HG02840 (cell line): ENCODE measurements around the gene PTPRN2.
"Not testable (repeated sequence)": the region's sequence is repeated elsewhere in the genome, so short reads cannot be mapped to it uniquely, and the experiment has no call there.

ENCODE experiments used
- ATAC-seq: cut with Tn5 transposase; IDR thresholded peaks from one replicate; pipeline ENCODE4 v1.9.1; 2021; ENCODE audit warnings: mild to moderate bottlenecking, moderate library complexity, moderate number of reproducible peaks; ENCODE audit not compliant: unreplicated experiment, low FRiP score

PTPRN2 gene

DNA sequence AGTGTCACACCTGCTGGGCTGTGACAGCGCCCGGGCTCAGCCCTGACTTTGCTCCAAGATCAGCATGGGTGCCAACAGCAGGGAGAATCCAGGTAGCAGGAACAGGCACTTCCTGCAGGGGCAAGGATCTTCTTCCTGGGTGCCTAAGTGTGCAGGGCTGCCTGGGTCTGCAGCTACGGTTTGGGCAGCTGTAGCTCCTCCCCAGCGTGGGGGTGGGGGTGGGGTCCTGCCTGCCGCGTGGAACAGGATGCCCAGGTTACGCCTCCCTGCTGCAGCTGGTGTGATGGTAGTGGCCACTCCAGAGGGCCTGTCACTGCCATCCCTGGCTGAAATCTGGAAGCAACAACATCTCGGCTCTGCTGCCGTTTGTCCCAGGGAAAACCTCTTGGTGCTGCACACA is 981.5 kb downstream of the PTPRN2 start:
- no peak for ATAC-seq

DNA sequence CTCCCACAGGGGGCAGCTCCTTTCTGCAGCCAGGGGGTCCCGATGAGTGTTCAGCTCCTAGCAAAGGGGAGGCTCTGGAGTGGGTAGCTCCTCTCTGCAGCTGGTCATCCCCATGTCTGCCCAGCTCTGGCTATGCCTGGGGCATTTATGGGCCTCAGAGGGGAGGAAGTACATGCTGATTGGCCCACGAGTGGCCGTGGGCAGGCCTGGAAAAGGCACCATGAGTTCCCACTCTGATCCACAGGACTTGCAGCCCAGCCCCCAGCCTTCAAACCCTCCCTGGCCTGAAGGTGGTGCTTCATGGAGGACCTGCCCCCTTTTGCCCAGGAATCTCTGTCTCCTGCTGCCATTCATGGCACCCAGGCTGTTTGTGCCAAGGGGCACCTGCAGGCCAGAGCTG is 982.0 kb downstream of the PTPRN2 start:
- no peak for ATAC-seq

DNA sequence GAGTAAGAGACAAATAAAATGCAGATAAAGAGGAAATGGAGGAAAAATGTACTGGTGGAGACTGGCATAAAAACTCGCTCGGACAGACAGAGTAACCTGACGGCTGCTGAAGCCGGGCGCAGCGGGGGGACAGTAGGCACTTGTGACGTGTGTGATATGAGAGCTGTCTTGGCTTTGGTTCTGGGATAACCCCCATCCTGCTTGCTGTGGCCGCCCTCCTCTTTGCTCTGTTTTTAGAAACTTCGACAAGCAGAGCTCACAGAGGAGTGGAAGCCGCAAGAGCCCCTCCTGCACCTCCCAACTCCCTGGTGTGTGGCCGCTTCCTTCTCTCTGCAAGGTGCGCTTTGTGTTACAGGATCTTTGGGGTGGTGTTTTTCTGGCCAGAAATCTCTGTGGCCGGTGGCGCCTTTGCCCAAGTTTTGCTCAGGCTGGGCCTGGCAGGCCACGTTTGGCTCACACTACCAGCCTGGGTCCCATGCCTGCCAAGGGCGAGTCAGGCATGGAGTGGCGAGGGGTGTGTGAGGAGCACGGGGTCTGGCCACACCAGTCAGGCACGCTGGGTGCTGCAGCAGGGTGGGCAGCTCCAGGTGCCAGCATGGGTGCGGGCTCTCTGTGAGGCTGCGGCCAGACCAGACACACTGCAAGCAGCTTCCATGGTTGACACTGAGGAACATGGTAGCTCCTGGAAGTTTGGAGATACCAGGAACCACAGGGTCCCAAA is 982.8 kb downstream of the PTPRN2 start:
- no peak for ATAC-seq

DNA sequence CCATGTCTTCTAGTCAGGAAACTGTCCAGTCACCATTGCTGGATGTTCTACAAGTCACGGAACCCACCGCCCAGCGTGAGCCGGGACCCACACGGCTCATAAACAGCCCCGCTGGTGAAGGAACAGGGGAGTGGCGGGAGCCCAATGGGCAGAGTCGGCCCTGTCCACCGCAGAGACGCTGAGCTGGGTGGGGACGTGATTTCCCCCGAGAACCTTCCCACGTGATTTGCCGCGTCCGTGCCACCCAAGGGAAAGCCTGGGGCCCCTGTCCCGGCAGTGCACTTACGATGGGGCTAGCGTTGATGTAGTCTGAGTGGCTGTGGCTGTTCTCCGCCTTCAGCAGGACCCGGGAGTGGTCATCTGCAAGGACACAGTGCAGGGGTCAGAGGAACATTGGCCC is 983.9 kb downstream of the PTPRN2 start:
- ATAC-seq = no peak

DNA sequence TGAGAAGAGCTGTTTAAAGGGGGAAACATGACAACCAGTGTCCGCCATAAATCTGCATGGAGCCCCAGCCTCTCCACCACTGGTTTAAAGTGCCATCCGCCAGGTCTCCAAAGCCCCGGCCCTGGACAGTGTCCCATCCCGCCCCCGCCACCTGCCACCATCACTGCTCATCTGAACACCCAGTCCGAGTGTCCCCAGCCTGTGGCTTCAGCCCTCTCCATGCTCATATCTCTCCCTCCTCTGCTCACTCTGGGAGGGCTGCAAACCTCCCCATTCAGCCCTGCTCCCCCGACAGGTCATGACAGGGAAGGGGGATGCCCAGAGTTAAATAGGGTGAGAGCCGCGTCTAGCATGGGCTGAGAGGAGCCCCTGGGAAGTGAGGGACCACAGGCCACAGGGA is 984.6 kb downstream of the PTPRN2 start:
- no peak for ATAC-seq

DNA sequence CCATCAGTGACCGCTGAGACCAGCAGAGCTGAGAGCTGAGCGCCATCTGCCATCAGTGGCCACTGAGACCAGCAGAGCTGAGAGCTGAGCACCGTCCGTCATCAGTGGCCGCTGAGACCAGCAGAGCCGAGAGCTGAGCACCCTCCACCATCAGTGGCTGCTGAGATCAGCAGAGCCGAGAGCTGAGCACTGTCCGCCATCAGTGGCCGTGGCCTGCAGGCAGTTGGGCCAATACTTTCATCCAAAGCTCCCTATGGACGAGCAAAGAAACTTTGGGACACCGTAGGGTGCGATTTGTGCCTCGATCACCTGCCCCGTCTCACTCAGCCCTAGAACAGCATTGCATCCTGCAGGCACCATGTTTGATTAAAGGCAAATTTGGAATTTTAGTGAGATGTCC is 985.0 kb downstream of the PTPRN2 start:
- no peak for ATAC-seq

DNA sequence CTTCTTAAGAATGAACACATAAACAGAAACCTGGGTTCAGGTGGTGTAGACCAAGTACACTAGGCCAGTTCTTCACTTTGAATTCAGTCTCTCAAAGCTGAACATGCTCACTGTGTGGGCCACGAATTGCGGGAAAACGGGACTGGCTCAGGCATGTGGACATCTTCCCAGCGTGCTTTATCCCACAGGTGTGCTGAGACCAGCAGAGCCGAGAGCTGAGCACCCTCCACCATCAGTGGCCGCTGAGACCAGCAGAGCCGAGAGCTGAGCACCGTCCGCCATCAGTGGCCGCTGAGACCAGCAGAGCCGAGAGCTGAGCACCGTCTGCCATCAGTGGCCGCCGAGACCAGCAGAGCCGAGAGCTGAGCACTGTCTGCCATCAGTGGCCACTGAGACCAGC is 985.5 kb downstream of the PTPRN2 start:
- no peak for ATAC-seq

DNA sequence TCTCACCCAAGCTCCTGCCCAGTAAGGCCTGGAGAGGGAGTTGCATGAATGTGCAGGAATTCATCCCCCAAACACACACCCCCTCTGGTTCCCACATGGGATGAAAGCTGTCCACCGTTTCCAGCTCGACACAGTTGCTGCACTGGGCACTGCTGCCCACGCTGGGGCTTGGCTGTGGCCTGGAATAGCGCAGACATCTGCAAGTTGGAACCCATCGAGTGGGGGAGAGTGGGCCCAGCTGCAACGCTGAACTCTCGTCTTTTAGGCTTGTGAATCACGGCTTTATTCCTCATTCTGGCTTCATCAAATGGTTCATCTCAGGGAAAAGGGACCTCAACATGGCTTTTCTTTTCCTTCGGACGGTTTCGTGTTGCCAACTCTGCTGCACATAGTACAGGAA is 986.1 kb downstream of the PTPRN2 start:
- ATAC-seq = no peak

DNA sequence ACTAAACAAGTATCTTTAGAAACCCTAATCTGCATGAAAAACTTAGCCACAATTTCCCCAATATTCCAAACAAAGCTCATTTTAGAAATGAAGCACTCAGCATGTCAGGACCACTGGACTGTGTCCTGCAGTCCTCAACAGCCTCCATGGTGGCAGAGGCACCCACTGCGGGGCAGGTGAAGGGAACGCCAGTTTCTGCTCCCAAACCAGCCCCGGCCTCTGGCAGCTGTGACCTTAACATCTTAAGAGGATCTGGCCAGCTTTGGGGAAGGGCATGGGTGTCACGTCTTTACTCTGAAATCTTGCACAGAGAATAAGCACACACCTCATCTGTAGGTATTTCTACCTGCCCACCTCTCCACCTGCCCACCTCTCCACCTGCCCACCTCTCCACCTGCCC is 988.1 kb downstream of the PTPRN2 start:
- no peak for ATAC-seq

DNA sequence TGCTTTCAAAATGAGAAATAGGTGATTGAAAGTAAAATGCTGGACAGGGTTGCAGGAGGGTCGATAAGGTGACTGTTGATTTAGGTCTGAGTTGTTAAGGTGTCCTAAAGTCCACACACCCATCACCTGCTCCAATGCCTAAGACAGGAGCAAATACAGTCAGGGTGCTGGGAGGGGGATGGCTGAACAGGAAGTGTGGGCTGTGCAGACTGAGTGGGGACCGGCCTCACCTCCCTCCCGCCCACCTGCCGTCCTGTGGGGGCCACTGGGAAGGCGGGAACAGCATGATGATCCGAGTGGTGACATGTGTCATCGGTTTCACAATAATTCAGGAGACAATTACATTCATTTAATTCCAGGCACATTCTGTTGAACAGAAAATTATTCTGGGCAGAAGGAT is 990.1 kb downstream of the PTPRN2 start:
- no peak for ATAC-seq

DNA sequence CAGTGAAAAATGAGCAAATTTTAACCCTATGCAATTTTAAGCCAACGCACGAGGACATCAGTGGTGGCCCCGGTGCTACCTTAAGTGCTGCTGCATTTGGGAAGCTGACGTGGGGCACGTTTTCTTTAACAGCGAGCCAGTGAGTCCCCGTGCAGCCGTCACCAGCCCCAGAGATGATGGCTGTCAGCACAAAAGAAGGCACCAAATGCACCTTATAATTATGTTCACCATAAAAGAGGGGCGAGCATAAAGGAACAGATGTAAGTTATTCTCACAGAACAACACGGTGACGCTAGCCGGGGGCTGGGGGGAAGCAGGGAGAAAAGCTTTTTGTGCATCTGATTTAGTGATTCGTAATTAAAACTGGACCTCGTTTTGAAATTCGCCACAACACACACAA is 990.7 kb downstream of the PTPRN2 start:
- no peak for ATAC-seq

DNA sequence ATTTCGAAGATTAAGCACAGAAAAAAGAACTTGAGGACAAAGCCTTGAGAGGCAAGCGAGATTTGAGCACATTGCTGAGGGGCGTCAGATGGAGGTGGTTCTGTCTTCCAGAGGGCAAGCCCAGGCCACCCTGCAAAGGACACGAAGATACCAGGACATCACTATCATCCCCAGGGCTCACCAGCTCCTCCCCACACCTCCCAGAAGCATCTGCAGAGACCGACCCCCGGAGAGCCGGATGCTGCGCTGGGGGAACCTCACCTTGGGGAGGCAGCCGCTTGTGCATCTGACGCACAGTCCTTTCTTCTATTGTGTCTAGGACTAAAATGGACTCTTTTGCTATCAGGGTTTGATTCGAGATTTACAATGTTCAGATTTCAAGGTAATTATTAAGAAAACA is 991.2 kb downstream of the PTPRN2 start:
- no peak for ATAC-seq

DNA sequence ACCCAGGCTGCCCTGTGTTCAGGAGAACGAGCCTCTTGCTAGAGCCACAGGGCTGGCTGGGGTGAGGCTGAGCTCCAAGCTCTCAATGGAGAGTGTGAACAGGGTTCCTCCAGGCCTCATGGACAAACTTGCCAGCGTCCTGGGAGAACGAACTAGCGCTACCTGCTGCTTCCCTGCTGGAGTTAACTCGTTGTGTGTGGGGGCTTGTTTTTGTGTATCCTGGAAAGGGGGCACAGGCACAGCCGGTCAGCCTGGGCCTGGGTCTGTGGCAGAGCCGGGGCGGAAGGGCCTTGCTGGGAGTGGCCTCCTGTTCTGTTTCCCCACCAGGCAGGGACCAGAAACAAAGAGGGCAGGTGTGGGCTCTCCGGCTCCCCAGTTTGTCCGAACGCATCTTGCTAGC is 991.6 kb downstream of the PTPRN2 start:
- ATAC-seq = no peak

DNA sequence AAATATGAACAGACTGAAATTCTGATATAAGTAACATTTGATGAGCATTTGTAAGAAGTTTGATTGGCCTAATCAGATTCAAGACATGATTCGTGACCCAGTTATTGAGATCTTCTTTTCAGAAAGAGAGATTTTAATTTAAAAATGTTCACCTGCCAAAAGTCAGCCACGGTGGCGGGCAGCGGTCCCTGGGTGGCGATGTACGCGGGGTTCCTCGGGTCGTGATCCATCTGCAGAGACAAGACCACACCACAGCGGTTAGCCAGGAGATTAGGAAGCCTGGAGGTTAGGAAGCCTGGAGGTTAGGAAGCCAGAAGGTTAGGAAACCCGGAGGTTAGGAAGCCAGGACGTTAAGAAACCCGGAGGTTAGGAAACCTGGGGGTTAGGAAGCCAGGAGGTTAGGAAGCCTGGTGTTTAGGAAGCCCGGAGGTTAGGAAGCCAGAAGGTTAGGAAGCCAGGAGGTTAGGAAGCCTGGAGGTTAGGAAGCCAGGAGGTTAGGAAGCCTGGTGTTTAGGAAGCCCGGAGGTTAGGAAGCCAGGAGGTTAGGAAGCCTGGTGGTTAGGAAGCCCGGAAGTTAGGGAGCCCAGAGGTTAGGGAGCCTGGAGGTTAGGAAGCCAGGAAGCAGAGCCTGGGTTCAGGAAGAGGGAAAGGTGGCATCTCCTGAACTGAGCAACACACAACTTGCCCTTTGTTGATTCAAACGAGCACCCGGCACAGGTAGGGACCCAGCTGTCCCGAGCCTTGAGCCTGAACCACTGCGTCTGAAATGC is 992.4 kb downstream of the PTPRN2 start:
- no peak for ATAC-seq

DNA sequence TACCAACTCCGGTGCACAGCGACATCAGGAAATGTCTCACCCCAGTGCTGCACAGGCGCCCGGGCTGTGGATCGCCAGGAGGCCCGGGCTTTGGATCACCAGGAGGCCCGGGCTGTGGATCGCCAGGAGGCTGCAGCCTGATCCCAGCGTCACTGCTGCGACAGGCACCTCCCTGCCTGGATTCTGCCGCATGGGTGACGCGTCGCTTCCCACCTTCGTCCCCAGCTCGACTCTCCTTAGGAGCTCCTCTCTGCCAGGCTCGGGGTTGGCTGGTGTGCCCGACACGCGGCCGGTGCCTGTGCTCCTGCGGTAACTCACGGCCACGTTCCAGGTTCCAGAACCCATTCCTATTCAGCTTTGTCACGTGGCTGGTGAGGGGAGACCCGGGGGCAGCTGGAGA is 993.3 kb downstream of the PTPRN2 start:
- no peak for ATAC-seq

DNA sequence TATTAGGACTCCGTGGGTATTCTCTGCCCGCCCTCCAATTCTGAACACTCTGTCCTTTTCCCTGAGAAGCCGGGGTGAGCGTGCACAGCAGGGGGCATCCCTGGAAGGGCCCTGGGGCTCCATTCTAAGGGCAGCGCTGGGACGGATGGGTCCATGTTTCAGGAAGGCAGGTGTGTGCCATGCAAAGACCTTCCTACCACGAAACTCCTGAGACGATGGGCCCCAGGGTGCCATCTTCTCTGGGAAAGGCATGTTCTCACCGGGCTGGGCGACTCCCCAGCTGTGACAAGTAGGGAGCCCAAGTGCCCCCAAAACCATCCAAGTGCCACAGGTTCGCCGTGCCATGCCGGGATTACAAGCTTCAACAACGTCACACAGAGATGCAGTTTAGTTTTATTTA is 994.1 kb downstream of the PTPRN2 start:
- ATAC-seq = no peak

DNA sequence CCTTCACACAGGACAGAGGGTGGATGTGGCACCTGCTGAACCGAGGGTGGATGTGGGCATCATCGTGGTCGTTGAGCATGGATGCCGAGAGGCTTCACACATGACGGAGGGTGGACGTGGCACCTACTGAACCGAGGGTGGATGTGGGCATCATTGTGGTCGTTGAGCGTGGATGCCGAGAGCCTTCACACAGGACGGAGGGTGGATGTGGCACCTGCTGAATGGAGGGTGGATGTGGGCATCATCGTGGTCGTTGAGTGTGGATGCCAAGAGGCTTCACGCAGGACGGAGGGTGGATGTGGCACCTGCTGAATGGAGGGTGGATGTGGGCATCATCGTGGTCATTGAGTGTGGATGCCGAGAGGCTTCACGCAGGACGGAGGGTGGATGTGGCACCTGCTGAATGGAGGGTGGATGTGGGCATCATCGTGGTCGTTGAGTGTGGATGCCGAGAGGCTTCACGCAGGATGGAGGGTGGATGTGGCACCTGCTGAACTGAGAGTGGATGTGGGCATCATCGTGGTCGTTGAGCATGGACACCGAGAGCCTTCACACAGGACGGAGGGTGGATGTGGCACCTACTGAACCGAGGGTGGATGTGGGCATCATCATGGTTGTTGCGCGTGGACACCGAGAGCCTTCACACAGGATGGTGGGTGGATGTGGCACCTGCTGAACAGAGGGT is 994.8 kb downstream of the PTPRN2 start:
- ATAC-seq = not testable (repeated sequence)

DNA sequence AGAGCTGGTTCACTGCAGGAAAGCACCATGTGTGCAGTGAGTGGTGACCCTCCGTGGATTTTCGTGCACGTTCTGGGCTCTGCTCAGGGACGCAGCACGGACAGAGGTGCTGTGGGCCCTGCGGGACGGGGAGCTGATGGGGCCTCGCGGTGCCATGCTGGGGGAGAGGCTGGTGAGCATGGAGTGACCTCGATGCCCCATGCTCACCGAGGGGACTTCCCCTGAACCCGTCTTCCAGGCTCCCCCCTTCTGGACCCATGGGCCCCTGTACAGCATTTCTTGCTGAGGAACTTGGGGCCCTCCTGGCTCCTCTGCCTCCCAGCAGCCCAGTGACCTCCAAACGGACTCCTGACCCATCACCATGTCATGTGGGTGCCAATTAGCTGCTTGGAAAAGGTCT is 997.1 kb downstream of the PTPRN2 start:
- no peak for ATAC-seq

DNA sequence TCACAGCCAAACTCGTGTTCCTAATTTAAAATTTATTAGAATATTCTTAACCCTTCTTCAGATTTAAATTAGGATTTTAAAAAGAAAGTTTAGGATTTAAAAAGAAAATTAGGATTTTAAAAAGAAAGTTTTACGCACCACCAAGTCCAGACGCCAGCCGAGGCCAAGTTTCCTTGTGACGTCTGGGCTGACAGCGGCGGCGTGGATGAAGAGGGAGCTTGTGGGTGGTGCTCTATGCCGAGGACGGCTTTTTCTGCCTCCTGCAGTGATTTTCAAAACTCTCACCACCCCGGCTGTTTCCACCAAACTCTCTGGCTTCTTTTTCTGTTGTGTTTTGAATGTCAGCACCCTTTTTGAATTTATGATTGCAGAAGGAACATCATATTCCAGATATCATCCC is 997.9 kb downstream of the PTPRN2 start:
- no peak for ATAC-seq

DNA sequence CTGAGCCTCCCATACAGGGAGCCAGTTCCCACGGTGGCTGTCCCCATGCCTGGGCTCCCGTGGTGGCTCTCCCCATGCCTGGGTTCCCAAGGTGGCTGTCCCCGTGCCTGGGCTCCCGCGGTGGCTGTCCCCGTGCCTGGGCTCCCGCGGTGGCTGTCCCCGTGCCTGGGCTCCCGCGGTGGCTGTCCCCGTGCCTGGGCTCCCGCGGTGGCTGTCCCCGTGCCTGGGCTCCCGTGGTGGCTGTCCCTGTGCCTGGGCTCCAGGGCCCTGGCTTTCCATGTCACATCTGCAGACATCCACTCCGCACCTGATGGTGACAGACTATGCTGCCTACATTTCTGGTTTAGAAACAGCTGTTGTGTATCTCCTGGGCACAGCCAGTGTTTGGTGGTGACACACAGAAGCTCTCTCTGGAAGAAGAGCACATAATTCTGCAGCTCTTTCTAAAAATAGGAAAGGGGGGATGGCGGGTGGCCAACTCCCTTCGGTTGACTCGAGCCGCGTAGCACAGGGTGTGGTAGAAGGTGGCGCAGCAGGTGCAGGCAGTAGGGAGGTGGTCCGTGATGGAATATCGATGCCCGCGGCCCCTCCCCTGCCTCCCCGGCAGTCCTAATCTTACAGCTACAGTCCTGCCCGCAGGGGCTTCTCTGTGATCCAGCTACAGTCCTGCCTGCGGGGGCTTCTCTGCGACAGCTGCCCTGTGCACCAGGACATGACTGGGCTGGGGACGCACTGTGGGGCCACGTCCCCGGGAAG is 999.6 kb downstream of the PTPRN2 start:
- ATAC-seq = no peak
